ENCODE data around the gene PREX1.
A peak's percentile ranks its signal among the peaks of the same experiment; 100 is the strongest.

PREX1 gene

GRCh38 chr20:48637461-48637860, 190.3 kb downstream of the PREX1 start:
- no peak overlapping the region for H3K27ac ChIP-seq (replicated peaks)
- no peak overlapping the region for H3K4me3 ChIP-seq (replicated peaks; ENCODE audit: insufficient read depth, low read length)
- no peak for DNase-seq (ENCODE audit: low read depth in 1 of 2, low spot score in 1 of 2)
- TF ChIP-seq SPI1 (IDR thresholded peaks at IDR 0.05; ENCODE audit: borderline replicate concordance, low read depth): no peak
- TF ChIP-seq POLR2AphosphoS5 (IDR thresholded peaks at IDR 0.05; ENCODE audit: low read depth): no peak
- TF ChIP-seq GABPA (IDR thresholded peaks at IDR 0.05; ENCODE audit: low read depth): no peak
- no peak for TF ChIP-seq REST (IDR thresholded peaks at IDR 0.05; ENCODE audit: insufficient replicate concordance, low read depth)
- TF ChIP-seq, protein P1, sequence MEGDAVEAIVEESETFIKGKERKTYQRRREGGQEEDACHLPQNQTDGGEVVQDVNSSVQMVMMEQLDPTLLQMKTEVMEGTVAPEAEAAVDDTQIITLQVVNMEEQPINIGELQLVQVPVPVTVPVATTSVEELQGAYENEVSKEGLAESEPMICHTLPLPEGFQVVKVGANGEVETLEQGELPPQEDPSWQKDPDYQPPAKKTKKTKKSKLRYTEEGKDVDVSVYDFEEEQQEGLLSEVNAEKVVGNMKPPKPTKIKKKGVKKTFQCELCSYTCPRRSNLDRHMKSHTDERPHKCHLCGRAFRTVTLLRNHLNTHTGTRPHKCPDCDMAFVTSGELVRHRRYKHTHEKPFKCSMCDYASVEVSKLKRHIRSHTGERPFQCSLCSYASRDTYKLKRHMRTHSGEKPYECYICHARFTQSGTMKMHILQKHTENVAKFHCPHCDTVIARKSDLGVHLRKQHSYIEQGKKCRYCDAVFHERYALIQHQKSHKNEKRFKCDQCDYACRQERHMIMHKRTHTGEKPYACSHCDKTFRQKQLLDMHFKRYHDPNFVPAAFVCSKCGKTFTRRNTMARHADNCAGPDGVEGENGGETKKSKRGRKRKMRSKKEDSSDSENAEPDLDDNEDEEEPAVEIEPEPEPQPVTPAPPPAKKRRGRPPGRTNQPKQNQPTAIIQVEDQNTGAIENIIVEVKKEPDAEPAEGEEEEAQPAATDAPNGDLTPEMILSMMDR (IDR thresholded peaks at IDR 0.05; ENCODE audit: insufficient read depth, low read length): no peak
- H3K27me3 ChIP-seq (ENCODE audit: insufficient read depth, poor library complexity, severe bottlenecking): no peaks in the 10 kb centered on the region

- Histone ChIP-seq H3K4me3 (replicated peaks; ENCODE audit: insufficient read depth, low read length) (no peak overlapping the region), H3K27me3 (ENCODE audit: insufficient read depth, poor library complexity, severe bottlenecking) (no peaks in the 10 kb centered on the region), H3K27ac (replicated peaks) (no peak overlapping the region)
- TF ChIP-seq, protein P1 (IDR thresholded peaks at IDR 0.05; ENCODE audit: insufficient read depth, low read length): no peak
- no peak for DNase-seq (ENCODE audit: low read depth in 1 of 2, low spot score in 1 of 2)
Measured at GRCh38 chr20:48636301-48636700, 191.5 kb downstream of the PREX1 start.

DNA sequence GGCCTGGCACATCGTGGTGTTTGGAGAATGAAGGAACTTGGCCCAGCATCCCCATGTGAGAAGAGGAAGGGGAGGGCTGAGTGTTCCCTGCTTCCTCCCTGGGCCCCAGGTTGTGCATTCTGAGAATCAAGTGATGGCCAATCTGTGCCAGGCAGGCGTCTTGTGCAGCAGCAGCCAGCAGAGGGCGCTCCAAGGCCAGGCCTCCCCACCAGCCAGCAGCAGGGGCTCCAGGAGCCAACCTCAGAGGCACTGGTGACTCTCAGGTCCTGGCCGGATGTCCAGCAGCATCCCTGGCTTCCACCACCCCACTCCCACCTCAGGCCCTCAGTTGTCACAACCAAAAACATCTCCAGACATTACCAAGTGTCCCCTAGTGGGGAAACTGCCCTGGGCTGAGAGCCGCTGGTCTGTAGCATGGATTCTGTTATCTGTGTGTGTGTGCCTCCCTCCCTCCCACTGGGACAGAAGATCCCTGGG, 192.0 kb downstream of the PREX1 start:
- Histone ChIP-seq H3K27me3 (ENCODE audit: insufficient read depth, poor library complexity, severe bottlenecking) (no peaks in the 10 kb centered on the region), H3K27ac (replicated peaks) (no peak overlapping the region), H3K4me3 (replicated peaks; ENCODE audit: insufficient read depth, low read length) (no peak overlapping the region)
- peak; percentile 71 to 74 for DNase-seq (ENCODE audit: low read depth in 1 of 2, low spot score in 1 of 2)
- no peak for TF ChIP-seq REST (IDR thresholded peaks at IDR 0.05; ENCODE audit: insufficient replicate concordance, low read depth)
- TF ChIP-seq GABPA (IDR thresholded peaks at IDR 0.05; ENCODE audit: low read depth): no peak
- TF ChIP-seq, protein P1 (IDR thresholded peaks at IDR 0.05; ENCODE audit: insufficient read depth, low read length): peak; percentile 95
- TF ChIP-seq SPI1 (IDR thresholded peaks at IDR 0.05; ENCODE audit: borderline replicate concordance, low read depth): peak; percentile 33; the same call in 1 of the 2 replicates
- no peak for TF ChIP-seq POLR2AphosphoS5 (IDR thresholded peaks at IDR 0.05; ENCODE audit: low read depth)

- TF ChIP-seq POLR2AphosphoS5 (IDR thresholded peaks at IDR 0.05; ENCODE audit: low read depth): no peak
- TF ChIP-seq SPI1 (IDR thresholded peaks at IDR 0.05; ENCODE audit: borderline replicate concordance, low read depth): no peak
- no peak for TF ChIP-seq REST (IDR thresholded peaks at IDR 0.05; ENCODE audit: insufficient replicate concordance, low read depth)
- TF ChIP-seq, protein P1 (IDR thresholded peaks at IDR 0.05; ENCODE audit: insufficient read depth, low read length): no peak
- TF ChIP-seq GABPA (IDR thresholded peaks at IDR 0.05; ENCODE audit: low read depth): no peak
- no peak for DNase-seq (ENCODE audit: low read depth in 1 of 2, low spot score in 1 of 2)
- H3K4me3 ChIP-seq (replicated peaks; ENCODE audit: insufficient read depth, low read length): no peak overlapping the region
- no peak overlapping the region for H3K27ac ChIP-seq (replicated peaks)
- H3K27me3 ChIP-seq (ENCODE audit: insufficient read depth, poor library complexity, severe bottlenecking): no peaks in the 10 kb centered on the region
Measured at GRCh38 chr20:48635361-48635760, 192.4 kb downstream of the PREX1 start.

Measured in HL-60 (cell line).